Small intestine (tissue), 7 donors: ENCODE results near the gene LEFTY2. TPM values are rescaled to one million over a fixed set of nuclear protein-coding genes. Genes with fewer than 3 reads are reported as not detected.
A peak's percentile ranks its signal among the peaks of the same experiment; 100 is the strongest.
"Not testable (repeated sequence)": the region's sequence is repeated elsewhere in the genome, so short reads cannot be mapped to it uniquely, and the experiment has no call there.

ENCODE experiments used
- DNase-seq, 2 donors: peaks; one replicate each; pipeline versions ENCODE4 v3.0.0 to v3.0.0-alpha.2; 2013
- FAIRE-seq: peaks from 2 replicates; lab custom pipeline; 2012; peaks lifted over from hg19 to GRCh38; lab: Jason Lieb, UNC
- H3K27ac ChIP-seq, 3 donors: one replicate each; pipeline ENCODE4 v1.5.1; 2013; ENCODE audit warnings: low read length in 2 of 3, mild to moderate bottlenecking in 2 of 3, control low read depth in 1 of 3, inconsistent platforms in 1 of 3, low read depth in 1 of 3, moderate library complexity in 1 of 3
- H3K27me3 ChIP-seq, 3 donors: one replicate each; pipeline ENCODE4 v1.6.1; 2013; ENCODE audit warnings: low read length in 3 of 3, inconsistent platforms in 1 of 3; ENCODE audit not compliant: control insufficient read depth in 3 of 3, insufficient read depth in 3 of 3
- H3K36me3 ChIP-seq, 3 donors: one replicate each; pipeline ENCODE4 v1.6.1; 2013; ENCODE audit warnings: low read length in 3 of 3, inconsistent platforms in 1 of 3, low read depth in 1 of 3, mild to moderate bottlenecking in 1 of 3, moderate library complexity in 1 of 3; ENCODE audit not compliant: control insufficient read depth in 3 of 3, insufficient read depth in 2 of 3
- H3K4me1 ChIP-seq, 3 donors: one replicate each; pipeline ENCODE4 v1.6.1; 2013; ENCODE audit warnings: low read length in 2 of 3, inconsistent platforms in 1 of 3, low read depth in 1 of 3, mild to moderate bottlenecking in 1 of 3, moderate library complexity in 1 of 3; ENCODE audit not compliant: control insufficient read depth in 3 of 3, insufficient read depth in 2 of 3
- H3K4me3 ChIP-seq, 3 donors: one replicate each; pipeline ENCODE4 v1.5.1; 2013; ENCODE audit warnings: low read length in 3 of 3, control low read depth in 1 of 3, inconsistent platforms in 1 of 3, low read depth in 1 of 3, mild to moderate bottlenecking in 1 of 3, moderate library complexity in 1 of 3
- H3K9me3 ChIP-seq, 2 donors: one replicate each; pipeline ENCODE4 v1.6.1; 2013; ENCODE audit warnings: low read depth in 1 of 2, low read length in 1 of 2; ENCODE audit not compliant: control insufficient read depth in 2 of 2, insufficient read depth in 1 of 2
- WGBS, 3 donors: extraction: QIAGEN DNeasy Blood & Tissue Kit; methylation state at CpG; one replicate each; pipeline ENCODE4 v1.1.7; 2013; 5-methylcytosine and 5-hydroxymethylcytosine counted together
- polyA plus RNA-seq, 4 donors: library from polyadenylated mRNA; stranded (reverse) in 3 of 4; unstranded in 1 of 4; fragments of 200-250 nt in 3 of 4; fragments of 120-200 nt in 1 of 4; gene quantifications; one replicate each; pipeline versions ENCODE4 v1.2.1 to v1.2.3, GENCODE V29; 2013
- donor health status: healthy with polysubstance abuse.
- donor health status: control.
- donor health status: control.
- donor health status: Bipolar disorder and iron deficiency.
- donor health status: healthy.

The LEFTY2 gene
- polyA plus RNA-seq, 4 donors = 0.01 to 0.07 TPM; not detected in 2

- Histone ChIP-seq H3K27me3 (peaks cover 0 to 11% (median 0%) of the 10 kb centered on the region in 3 donors), H3K36me3 (no peaks in the 10 kb centered on the region), H3K4me1 (peaks cover 0 to 3% (median 0%) of the 10 kb centered on the region in 3 donors), H3K9me3 (no peaks in the 10 kb centered on the region), H3K4me3 (no peak overlapping the region), H3K27ac (no peak overlapping the region)
- no peak for FAIRE-seq
- WGBS, 3 donors = 75 to 78% (median 77%) methylated on average over 4 of the region's 4 CpGs
- no peak for DNase-seq
These were observed 4.5 kb upstream of the LEFTY2 start for GRCh38 chr1:225945564-225945963.

GRCh38 chr1:225944951-225945350 is 3.9 kb upstream of the LEFTY2 start:
- no peak for FAIRE-seq
- peaks cover 0 to 11% (median 0%) of the 10 kb centered on the region in 3 donors for H3K27me3 ChIP-seq
- no peak overlapping the region for H3K27ac ChIP-seq
- H3K9me3 ChIP-seq = no peaks in the 10 kb centered on the region
- H3K4me1 ChIP-seq = peaks cover 0 to 3% (median 0%) of the 10 kb centered on the region in 3 donors
- no peaks in the 10 kb centered on the region for H3K36me3 ChIP-seq
- no peak overlapping the region for H3K4me3 ChIP-seq
- WGBS, 3 donors = 67 to 74% (median 69%) methylated on average over 7 of the region's 7 CpGs
- DNase-seq = no peak

GRCh38 chr1:225944387-225944786 is 3.4 kb upstream of the LEFTY2 start:
- DNase-seq (no peak), FAIRE-seq (no peak)
- Histone ChIP-seq H3K4me3 (no peak overlapping the region), H3K27me3 (peaks cover 0 to 11% (median 0%) of the 10 kb centered on the region in 3 donors), H3K4me1 (peaks cover 0 to 3% (median 0%) of the 10 kb centered on the region in 3 donors), H3K36me3 (no peaks in the 10 kb centered on the region), H3K27ac (no peak overlapping the region), H3K9me3 (no peaks in the 10 kb centered on the region)
- 87 to 94% (median 94%) methylated on average over 2 of the region's 2 CpGs for WGBS, 3 donors

GRCh38 chr1:225943582-225943981 is 2.6 kb upstream of the LEFTY2 start:
- H3K27ac ChIP-seq = no peak overlapping the region
- WGBS, 3 donors = 74 to 84% (median 78%) methylated on average over 4 of the region's 4 CpGs
- H3K36me3 ChIP-seq = no peaks in the 10 kb centered on the region
- no peak overlapping the region for H3K4me3 ChIP-seq
- peaks cover 0 to 3% (median 0%) of the 10 kb centered on the region in 3 donors for H3K4me1 ChIP-seq
- peaks cover 0 to 13% (median 0%) of the 10 kb centered on the region in 3 donors for H3K27me3 ChIP-seq
- FAIRE-seq = no peak
- H3K9me3 ChIP-seq = no peaks in the 10 kb centered on the region
- no peak for DNase-seq

- Histone ChIP-seq H3K4me3 (no peak overlapping the region), H3K9me3 (no peaks in the 10 kb centered on the region), H3K27ac (peak overlapping the region in 1 of 3 donors; percentile 52), H3K36me3 (no peaks in the 10 kb centered on the region), H3K4me1 (peaks cover 0 to 3% (median 0%) of the 10 kb centered on the region in 3 donors), H3K27me3 (peaks cover 0 to 12% (median 0%) of the 10 kb centered on the region in 3 donors)
- DNase-seq = no peak
- WGBS, 3 donors = 65 to 78% (median 71%) methylated on average over 7 of the region's 7 CpGs
- FAIRE-seq = no peak
These were observed 1.6 kb upstream of the LEFTY2 start for GRCh38 chr1:225942574-225942973.

GRCh38 chr1:225941942-225942222 is 862 bp upstream of the LEFTY2 start:
- Histone ChIP-seq H3K4me1 (peaks cover 0 to 3% (median 0%) of the 10 kb centered on the region in 3 donors), H3K27me3 (peaks cover 0 to 8% (median 0%) of the 10 kb centered on the region in 3 donors), H3K36me3 (no peaks in the 10 kb centered on the region), H3K27ac (peak overlapping the region in 1 of 3 donors; percentile 47), H3K4me3 (no peak overlapping the region), H3K9me3 (no peaks in the 10 kb centered on the region)
- DNase-seq = no peak
- FAIRE-seq = no peak
- WGBS, 3 donors = 38 to 76% (median 60%) methylated on average over 1 of the region's 1 CpG

- WGBS, 3 donors = 84 to 94% (median 91%) methylated on average over 25 of the region's 25 CpGs
- no peak overlapping the region for H3K27ac ChIP-seq
- peaks cover 0 to 3% (median 0%) of the 10 kb centered on the region in 3 donors for H3K4me1 ChIP-seq
These were observed 452 bp downstream of the LEFTY2 start for GRCh38 chr1:225940385-225941151.

GRCh38 chr1:225939939-225940310 is 1.1 kb downstream of the LEFTY2 start:
- not testable (repeated sequence) for H3K27me3 ChIP-seq, H3K27ac ChIP-seq, H3K4me1 ChIP-seq, H3K36me3 ChIP-seq, H3K9me3 ChIP-seq, FAIRE-seq, DNase-seq, H3K4me3 ChIP-seq
- 60 to 76% (median 72%) methylated on average over 8 of the region's 8 CpGs for WGBS, 3 donors

More at GRCh38 chr1:225940385-225941151, 452 bp downstream of the LEFTY2 start:
- Histone ChIP-seq H3K9me3 (no peaks in the 10 kb centered on the region), H3K4me3 (no peak overlapping the region), H3K36me3 (no peaks in the 10 kb centered on the region), H3K27me3 (peaks cover 0 to 4% (median 0%) of the 10 kb centered on the region in 3 donors)
- no peak for FAIRE-seq
- no peak for DNase-seq
